GM21619 (cell line): ENCODE results near the gene PSME2.

Experiments used
- ATAC-seq: cut with Tn5 transposase; IDR thresholded peaks from one replicate; pipeline ENCODE4 v1.9.1; 2021; ENCODE audit not compliant: unreplicated experiment

The PSME2 gene

DNA sequence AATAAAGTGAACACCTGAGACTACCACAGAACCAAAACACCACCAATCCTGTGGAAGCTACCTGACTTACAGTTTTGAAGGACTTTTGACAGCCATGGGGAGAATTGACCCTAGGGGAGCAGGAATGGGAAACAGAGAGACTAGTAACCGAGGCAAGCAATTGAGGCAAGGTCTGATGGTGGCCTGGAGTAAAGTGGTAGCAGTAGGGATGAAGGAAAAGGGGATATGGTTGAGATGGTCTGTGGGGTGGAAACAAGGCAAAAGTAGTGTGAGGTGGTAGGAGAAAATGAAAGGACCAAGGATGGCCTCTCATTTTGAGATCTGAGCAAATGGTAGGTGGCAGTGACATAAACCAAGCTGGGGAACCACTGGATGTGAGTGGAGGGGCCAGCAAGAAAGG lies 10.4 kb upstream of the PSME2 start:
- no peak for ATAC-seq

- no peak for ATAC-seq
These were observed 8.7 kb upstream of the PSME2 start for GRCh38 chr14:24155100-24155499.

DNA sequence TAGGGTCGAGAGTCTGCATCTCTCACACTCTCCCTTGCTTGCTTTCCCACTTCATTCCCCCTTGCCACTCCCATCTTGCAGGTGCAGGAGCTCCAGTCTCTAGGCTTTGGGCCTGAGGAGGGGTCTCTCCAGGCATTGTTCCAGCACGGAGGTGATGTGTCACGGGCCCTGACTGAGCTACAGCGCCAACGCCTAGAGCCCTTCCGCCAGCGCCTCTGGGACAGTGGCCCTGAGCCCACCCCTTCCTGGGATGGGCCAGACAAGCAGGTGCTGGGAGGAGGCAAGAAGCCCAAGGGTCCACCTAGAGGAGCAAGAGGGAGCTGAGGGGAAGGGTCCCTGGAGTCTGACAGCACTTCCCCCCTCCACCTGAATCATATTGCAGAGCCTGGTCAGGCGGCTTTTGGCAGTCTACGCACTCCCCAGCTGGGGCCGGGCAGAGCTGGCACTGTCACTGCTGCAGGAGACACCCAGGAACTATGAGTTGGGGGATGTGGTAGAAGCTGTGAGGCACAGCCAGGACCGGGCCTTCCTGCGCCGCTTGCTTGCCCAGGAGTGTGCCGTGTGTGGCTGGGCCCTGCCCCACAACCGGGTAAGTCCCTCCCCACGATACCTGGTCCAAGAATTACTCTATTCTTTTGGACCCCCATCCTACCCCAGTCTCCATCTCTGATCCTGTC lies 5.1 kb upstream of the PSME2 start:
- ATAC-seq = no peak

GRCh38 chr14:24150993-24151392 lies 4.6 kb upstream of the PSME2 start:
- ATAC-seq = no peak

DNA sequence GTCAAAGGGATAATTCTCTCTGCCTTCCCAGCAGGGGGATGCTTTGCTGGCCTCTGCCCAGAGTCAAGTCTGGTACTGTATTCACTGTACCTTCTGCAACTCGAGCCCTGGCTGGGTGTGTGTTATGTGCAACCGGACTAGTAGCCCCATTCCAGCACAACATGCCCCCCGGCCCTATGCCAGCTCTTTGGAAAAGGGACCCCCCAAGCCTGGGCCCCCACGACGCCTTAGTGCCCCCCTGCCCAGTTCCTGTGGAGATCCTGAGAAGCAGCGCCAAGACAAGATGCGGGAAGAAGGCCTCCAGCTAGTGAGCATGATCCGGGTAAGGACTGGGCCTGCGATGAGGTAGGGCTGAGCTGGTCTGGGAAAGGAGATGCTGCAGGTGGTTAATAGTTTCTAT lies 4.2 kb upstream of the PSME2 start:
- ATAC-seq = no peak

DNA sequence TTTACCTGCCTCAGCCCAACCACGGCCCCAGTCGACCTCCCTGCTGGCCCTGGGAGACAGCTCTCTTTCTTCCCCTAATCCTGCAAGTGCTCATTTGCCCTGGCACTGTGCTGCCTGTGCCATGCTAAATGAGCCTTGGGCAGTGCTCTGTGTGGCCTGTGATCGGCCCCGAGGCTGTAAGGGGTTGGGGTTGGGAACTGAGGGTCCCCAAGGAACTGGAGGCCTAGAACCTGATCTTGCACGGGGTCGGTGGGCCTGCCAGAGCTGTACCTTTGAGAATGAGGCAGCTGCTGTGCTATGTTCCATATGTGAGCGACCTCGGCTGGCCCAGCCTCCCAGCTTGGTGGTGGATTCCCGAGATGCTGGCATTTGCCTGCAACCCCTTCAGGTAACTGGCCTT lies 3.7 kb upstream of the PSME2 start:
- no peak for ATAC-seq

GRCh38 chr14:24149302-24149969 lies 3.0 kb upstream of the PSME2 start:
- ATAC-seq = no peak

DNA sequence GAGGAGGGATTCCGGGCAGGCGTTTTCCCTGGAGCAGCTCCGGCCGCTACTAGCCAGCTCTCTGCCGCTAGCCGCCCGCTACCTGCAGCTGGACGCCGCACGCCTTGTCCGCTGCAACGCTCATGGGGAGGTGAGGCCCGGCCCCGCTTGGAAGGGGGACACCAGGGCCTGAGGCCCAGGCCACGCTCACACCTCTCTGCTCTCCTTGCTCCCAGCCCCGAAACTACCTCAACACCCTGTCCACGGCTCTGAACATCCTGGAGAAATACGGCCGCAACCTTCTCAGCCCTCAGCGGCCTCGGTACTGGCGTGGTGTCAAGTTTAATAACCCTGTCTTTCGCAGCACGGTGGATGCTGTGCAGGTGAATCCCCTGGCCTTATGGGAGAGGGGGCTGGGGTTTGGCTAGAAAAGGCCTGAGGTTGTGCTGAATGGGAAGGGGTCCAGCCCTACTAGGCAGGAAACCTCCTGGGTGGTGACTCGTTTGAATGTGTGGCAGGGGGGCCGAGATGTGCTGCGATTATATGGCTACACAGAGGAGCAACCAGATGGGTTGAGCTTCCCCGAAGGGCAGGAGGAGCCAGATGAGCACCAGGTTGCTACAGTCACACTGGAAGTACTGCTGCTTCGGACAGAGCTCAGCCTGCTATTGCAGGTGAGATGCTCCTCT lies 1.5 kb upstream of the PSME2 start:
- ATAC-seq = no peak

DNA sequence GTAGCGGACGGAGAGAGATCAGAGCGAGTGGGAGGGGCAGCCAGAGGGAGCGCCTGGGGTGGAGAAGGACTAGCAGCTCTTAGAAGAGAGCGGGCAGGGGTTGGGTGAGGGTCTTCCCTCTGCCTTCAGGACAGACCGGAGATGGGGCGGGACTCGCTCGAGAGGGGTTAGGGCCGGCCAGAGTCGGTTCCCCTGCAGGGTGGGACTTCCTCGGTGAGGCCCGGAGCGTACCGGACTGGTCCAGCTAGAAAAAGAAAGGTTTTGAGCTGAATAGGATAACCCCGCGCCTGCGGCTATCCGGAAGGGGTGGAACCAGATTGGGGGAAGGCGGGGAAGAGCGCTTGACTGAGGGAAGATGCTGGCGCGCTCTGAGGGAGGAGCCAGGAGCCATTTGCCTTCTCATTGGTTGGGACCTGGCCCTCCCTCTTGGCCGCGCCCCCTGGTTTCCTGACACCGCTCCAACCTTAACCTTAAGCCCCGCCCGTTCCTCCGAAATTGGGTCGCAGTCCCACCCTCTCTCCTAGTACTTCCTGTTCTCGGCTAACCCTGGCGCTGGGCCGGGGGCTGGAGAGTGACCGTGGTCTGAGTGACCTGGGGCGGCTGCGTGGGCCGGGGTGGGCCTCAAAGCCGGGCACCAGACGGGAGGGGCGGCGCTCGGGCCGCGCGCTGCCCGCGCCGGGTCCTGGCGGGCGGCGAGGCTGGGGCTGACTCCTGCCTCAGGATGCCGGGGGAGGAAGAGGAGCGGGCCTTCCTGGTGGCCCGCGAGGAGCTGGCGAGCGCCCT lies 759 bp upstream of the PSME2 start, which contains the start of gene RNF31:
RNF31 (plus strand) TSS at position 521 of the 783 bp plus-strand sequence; CDS start at position 722, 201 bp downstream.
- ATAC-seq = peak; percentile 72

- no peak for ATAC-seq
These were observed 539 bp downstream of the PSME2 start for GRCh38 chr14:24145690-24146452.

DNA sequence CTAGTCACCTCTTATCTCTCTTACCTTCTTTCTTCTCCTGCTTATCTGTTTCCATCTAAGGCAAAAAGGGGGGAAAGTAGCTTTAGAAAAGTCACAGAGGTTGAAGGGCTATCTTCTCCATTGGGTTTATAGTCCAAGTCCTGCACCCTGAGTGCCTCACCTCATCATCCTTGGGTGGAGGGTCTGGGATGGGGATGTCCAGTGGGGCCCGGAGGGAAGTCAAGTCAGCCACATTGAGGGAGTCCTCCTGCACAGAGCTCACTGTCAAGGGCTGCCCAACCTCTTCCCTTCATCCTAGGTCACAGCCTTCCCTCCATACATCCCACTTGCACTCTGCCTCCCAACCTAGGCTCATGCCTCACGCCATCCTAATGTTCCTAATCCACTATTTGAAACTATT lies 1.2 kb downstream of the PSME2 start:
- ATAC-seq = no peak

DNA sequence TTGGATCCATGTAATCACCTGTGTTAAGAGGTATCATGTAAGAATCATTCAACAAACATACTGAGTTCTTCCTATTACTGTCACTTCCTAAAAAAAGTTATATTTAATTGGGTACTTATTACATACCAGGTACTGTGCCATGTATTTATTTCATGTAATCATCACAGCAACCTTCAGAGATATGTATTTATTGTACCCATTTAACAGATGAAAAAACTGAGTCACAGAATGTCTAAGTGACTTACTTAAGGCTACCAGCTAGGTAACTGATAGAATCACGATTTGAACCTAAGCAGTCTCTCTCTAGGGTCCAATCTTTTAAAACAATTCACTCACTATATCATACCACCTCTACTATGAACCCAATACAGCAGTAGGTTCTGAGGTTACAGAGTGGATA lies 2.0 kb downstream of the PSME2 start:
- ATAC-seq = no peak

DNA sequence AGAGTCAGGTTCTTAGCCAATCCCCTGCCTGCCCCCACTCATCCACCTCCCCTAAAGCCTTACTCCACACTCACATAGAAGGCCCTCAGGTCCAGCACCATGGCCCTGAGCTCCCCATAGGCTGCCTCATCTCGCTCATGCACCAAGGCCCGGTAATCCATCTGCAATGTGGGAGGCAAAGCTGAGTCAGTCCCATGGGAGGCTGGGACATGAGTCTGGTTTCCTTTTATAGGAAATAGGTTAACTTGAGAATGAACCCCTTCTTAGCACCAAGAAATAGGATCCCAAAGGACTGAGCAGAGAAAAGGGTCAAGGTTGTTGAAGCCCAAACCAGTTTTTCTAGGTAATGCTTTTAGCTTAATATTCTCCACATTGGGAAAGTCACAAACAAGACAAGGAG lies 2.9 kb downstream of the PSME2 start:
- ATAC-seq = no peak

- peak; percentile 80 for ATAC-seq
These were observed 5.1 kb downstream of the PSME2 start, which contains the start of gene EMC9 for GRCh38 chr14:24141097-24141880. Gene EMC9, minus strand, starts transcription at chr14:24141591. Its CDS starts 287 bp downstream, at chr14:24141304.

DNA sequence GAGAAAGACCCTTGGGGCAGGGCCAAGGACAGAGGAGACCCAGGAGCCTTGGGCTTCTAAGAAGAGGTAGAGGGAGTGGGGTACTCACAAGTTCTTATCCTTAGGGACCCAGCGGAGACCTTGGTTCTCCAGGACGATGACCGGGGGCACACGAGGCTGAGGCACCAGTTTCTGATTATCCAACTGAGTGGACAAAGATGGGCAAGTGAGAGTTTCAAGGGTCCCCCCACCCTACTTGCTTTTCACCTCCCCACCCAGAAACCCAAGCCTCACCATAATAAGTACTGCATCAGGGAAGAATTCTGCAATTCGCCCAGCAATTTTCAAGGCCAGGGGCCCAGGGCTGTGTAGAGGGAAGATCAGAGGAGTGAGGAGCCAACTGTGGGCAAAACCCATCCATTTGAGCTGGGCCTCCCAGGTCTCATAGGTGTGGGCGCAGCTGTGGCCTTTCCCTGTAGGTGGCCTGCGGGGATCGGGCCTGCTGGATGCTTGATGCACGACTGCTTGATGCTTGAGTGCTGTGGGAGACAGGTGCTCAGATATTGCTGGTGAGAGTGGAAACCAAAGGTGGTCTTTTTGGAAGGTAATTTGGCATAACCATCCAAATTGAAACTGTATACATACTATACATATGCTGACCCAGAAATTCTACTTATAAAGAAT lies 7.0 kb downstream of the PSME2 start:
- no peak for ATAC-seq

GRCh38 chr14:24138396-24139271 lies 7.8 kb downstream of the PSME2 start:
- no peak for ATAC-seq

DNA sequence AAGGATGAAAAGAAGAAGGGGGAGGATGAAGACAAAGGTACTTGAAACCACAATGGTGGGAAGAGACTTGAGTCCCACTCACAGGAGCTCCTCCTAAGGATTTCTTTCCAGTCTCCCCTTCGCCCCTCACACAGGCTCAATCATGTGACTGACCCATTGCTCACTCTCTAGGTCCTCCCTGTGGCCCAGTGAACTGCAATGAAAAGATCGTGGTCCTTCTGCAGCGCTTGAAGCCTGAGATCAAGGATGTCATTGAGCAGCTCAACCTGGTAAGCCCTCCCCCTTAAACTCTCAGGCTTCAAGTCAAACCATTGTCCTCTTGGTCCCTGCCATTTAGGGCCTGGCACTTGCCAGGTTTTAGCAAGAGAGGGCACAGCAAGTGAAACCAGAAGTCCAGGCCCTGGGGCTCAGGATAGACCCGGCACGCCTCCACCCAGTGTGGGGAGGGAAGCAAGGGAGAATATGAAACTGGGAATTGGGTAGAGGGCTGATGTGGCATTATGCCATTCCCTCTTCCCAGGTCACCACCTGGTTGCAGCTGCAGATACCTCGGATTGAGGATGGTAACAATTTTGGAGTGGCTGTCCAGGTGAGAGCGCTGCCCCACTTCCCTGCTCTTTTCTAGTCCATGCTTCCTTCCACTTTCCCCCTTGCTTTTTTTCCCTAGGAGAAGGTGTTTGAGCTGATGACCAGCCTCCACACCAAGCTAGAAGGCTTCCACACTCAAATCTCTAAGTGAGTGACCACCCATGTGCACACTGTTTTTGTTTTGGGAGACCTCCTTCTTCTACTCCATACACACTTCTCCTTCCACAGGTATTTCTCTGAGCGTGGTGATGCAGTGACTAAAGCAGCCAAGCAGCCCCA lies 8.6 kb downstream of the PSME2 start:
- ATAC-seq = no peak
